ENCODE results near the gene TMEM131L. TPM values are rescaled to one million over a fixed set of nuclear protein-coding genes. Genes with fewer than 3 reads are reported as not detected.

Gene TMEM131L
- total and polyA plus RNA-seq, 4 donors, result 4.9 to 41.3 (median 12.9) TPM

DNA sequence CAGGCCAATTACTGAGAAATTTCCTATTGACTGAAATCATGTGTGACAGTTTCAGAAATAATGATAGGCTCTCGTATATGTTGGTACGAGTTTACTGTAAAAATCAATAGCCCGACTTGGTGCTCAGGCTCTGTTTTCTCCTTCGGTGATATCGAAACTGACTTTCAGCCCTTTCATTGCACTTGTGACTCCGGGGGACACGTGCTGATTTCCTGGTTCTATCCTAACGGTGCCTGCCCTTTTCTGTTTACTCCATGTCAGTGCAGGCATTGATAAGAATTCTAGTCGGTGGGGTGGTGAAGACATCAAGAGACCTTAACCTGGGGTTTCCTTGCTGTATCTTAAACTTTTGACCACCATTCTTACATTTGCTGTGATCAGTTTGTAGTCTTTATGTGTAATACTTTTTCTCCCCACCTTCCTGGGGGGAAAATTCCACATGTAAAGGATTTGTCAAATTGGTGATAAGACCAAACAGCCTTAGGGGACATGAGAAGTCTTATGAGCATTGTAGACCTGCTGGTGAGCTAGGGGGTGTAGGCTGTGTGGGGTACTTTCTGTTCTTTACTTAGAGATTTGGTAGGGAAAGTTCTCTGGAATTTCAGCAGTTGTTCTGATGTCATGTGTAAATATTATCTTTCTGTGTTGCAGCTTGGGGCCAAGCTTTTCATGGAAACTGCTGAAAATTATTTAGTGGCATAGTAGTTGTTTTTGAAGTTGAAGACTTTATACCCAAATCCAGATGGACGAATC, 52.7 kb downstream of the TMEM131L start:
- no peaks in the 10 kb centered on the region for H3K27me3 ChIP-seq (ENCODE audit: control insufficient read depth in 4 of 4, insufficient read depth in 4 of 4, low read length in 3 of 4)
- H3K36me3 ChIP-seq (ENCODE audit: control insufficient read depth in 4 of 4, insufficient read depth in 3 of 4, low read depth in 1 of 4, low read length in 3 of 4), result peaks cover 0 to 2% (median 0%) of the 10 kb centered on the region in 4 donors
- H3K27ac ChIP-seq (ENCODE audit: low read depth in 1 of 2, low read length in 2 of 2), result peak overlapping the region; percentile 82 to 84
- H3K4me3 ChIP-seq (ENCODE audit: low read depth in 1 of 3, low read length in 3 of 3), result peak overlapping the region in 2 of 3 donors; percentile 27 to 29
- peaks cover 1 to 48% (median 32%) of the 10 kb centered on the region in 4 donors for H3K4me1 ChIP-seq (ENCODE audit: control insufficient read depth in 4 of 4, insufficient read depth in 4 of 4, low read length in 3 of 4)
- 11% methylated on average over 10 of the region's 10 CpGs for WGBS
- TF ChIP-seq RAD21 (IDR thresholded peaks at IDR 0.05) (peak; percentile 23 to 34), NR2F2 (IDR thresholded peaks at IDR 0.05) (no peak), REST (IDR thresholded peaks at IDR 0.05) (peak; percentile 55), FOXA2 (IDR thresholded peaks at IDR 0.05) (no peak), YY1 (IDR thresholded peaks at IDR 0.05) (peak; percentile 17), HNF4A (conservative IDR thresholded peaks at IDR 0.05) (peak; percentile 30 to 55), TAF1 (conservative IDR thresholded peaks at IDR 0.05) (no peak), SP1 (IDR thresholded peaks at IDR 0.05) (peak; percentile 48), GABPA (IDR thresholded peaks at IDR 0.05 in 1 of 2, conservative IDR thresholded peaks at IDR 0.05 in 1 of 2) (peak in 1 of 2 donors; percentile 15), HNF4G (IDR thresholded peaks at IDR 0.05) (no peak), EGR1 (IDR thresholded peaks at IDR 0.05; ENCODE audit: low read depth in 2 of 2) (no peak), JUND (IDR thresholded peaks at IDR 0.05) (peak; percentile 20 to 49), CTCF (IDR thresholded peaks at IDR 0.05; ENCODE audit: low read depth, low read length, missing input control) (no peak), RXRA (IDR thresholded peaks at IDR 0.05) (peak; percentile 38 to 73), FOXA1 (IDR thresholded peaks at IDR 0.05) (peak; percentile 22)
- TF ChIP-seq, protein P1, sequence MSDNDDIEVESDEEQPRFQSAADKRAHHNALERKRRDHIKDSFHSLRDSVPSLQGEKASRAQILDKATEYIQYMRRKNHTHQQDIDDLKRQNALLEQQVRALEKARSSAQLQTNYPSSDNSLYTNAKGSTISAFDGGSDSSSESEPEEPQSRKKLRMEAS (IDR thresholded peaks at IDR 0.05), result peak; percentile 66
- TF ChIP-seq, protein P2, sequence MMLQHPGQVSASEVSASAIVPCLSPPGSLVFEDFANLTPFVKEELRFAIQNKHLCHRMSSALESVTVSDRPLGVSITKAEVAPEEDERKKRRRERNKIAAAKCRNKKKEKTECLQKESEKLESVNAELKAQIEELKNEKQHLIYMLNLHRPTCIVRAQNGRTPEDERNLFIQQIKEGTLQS (IDR thresholded peaks at IDR 0.05), result no peak
- TF ChIP-seq, protein P3, sequence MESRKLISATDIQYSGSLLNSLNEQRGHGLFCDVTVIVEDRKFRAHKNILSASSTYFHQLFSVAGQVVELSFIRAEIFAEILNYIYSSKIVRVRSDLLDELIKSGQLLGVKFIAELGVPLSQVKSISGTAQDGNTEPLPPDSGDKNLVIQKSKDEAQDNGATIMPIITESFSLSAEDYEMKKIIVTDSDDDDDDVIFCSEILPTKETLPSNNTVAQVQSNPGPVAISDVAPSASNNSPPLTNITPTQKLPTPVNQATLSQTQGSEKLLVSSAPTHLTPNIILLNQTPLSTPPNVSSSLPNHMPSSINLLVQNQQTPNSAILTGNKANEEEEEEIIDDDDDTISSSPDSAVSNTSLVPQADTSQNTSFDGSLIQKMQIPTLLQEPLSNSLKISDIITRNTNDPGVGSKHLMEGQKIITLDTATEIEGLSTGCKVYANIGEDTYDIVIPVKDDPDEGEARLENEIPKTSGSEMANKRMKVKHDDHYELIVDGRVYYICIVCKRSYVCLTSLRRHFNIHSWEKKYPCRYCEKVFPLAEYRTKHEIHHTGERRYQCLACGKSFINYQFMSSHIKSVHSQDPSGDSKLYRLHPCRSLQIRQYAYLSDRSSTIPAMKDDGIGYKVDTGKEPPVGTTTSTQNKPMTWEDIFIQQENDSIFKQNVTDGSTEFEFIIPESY (IDR thresholded peaks at IDR 0.05), result peak; percentile 8
- H3K9ac ChIP-seq (ENCODE audit: low read depth in 1 of 2, low read length in 2 of 2), result peak overlapping the region; percentile 8 to 98
- H3K9me3 ChIP-seq (ENCODE audit: control insufficient read depth in 4 of 4, low read length in 3 of 4), result no peaks in the 10 kb centered on the region
- no peak for DNase-seq (ENCODE audit: low spot score)
